Smooth muscle cell (in vitro differentiated cells): ENCODE data around the gene KRTAP5-5. TPM values are rescaled to one million over a fixed set of nuclear protein-coding genes. Genes with fewer than 3 reads are reported as not detected.

Experiments
- DNase-seq: peaks from one replicate; lab custom pipeline; 2025; ENCODE audit not compliant: unreplicated experiment; lab: John Stamatoyannopoulos, UW
- H2AFZ ChIP-seq: fragments of 200-600 bp; sonication (generic); 2 replicates; pipeline ENCODE4 v1.6.0; 2016; ENCODE audit warnings: antibody characterized with exemption, low read depth, mild to moderate bottlenecking
- H3F3A ChIP-seq: fragments of 200-600 bp; sonication (generic); 2 replicates; pipeline ENCODE4 v1.6.0; 2017; ENCODE audit warnings: antibody characterized with exemption, low read depth
- H3K27ac ChIP-seq: fragments of 200-600 bp; sonication (generic); 2 replicates; pipeline ENCODE4 v1.5.1; 2016; ENCODE audit warnings: low read depth, mild to moderate bottlenecking
- H3K27me3 ChIP-seq: fragments of 200-600 bp; sonication (generic); 2 replicates; pipeline ENCODE4 v1.6.1; 2016; ENCODE audit warnings: low read depth, mild to moderate bottlenecking
- H3K36me3 ChIP-seq: fragments of 200-600 bp; sonication (generic); 2 replicates; pipeline ENCODE4 v1.5.1; 2016; ENCODE audit warnings: low read depth
- H3K4me1 ChIP-seq: fragments of 200-600 bp; sonication (generic); 2 replicates; pipeline ENCODE4 v1.5.1; 2016; ENCODE audit warnings: low read depth
- H3K4me2 ChIP-seq: fragments of 200-600 bp; sonication (generic); 2 replicates; pipeline ENCODE4 v1.6.0; 2016; ENCODE audit warnings: mild to moderate bottlenecking
- H3K4me3 ChIP-seq: fragments of 200-600 bp; sonication (generic); 2 replicates; pipeline ENCODE4 v1.5.1; 2016; ENCODE audit warnings: mild to moderate bottlenecking
- H3K79me2 ChIP-seq: fragments of 200-600 bp; sonication (generic); 2 replicates; pipeline ENCODE4 v1.6.0; 2016; ENCODE audit warnings: low read depth, mild to moderate bottlenecking
- H3K9ac ChIP-seq: fragments of 200-600 bp; sonication (generic); 2 replicates; pipeline ENCODE4 v1.6.0; 2016; ENCODE audit warnings: low read depth
- H3K9me3 ChIP-seq: fragments of 200-600 bp; sonication (generic); replicated peaks from 2 replicates; pipeline ENCODE4 v1.5.1; 2016; ENCODE audit warnings: low read depth
- H4K20me1 ChIP-seq: fragments of 200-600 bp; sonication (generic); 2 replicates; pipeline ENCODE4 v1.6.0; 2016; ENCODE audit warnings: low read depth
- WGBS: methylation state at CpG from one replicate; pipeline ENCODE4 v1.1.7; 2016; ENCODE audit warnings: low lambda C conversion rate; 5-methylcytosine and 5-hydroxymethylcytosine counted together
- polyA plus RNA-seq: library from polyadenylated mRNA; unstranded; fragments of >200 nt; fragmentation: Nextera tagmentation; extraction: Ambion mirVana; gene quantifications from 2 replicates; pipeline ENCODE4 v1.2.1, GENCODE V29; 2016
- total RNA-seq: library from RNA; depleted of rRNA; stranded (reverse); fragments of >200 nt; gene quantifications from 2 replicates; pipeline ENCODE4 v1.2.3, GENCODE V29; 2014
- TF ChIP-seq, protein P1 (sequence below): fragments of 200-600 bp; sonication (generic); IDR thresholded peaks from 2 replicates; pipeline ENCODE4 v1.5.1; 2017; ENCODE audit warnings: borderline replicate concordance, mild to moderate bottlenecking, antibody characterized with exemption; ENCODE audit not compliant: insufficient read depth, poor library complexity, severe bottlenecking

KRTAP5-5 gene
- total and polyA plus RNA-seq, 2 experiments from 2014 or later, result not detected

- Histone ChIP-seq H3K4me2 (no peak overlapping the region), H3K4me1 (peaks cover 29% of the 10 kb centered on the region), H3K27ac (peak overlapping the region; percentile 35), H3K27me3 (no peaks in the 10 kb centered on the region), H3K36me3 (no peaks in the 10 kb centered on the region), H3K79me2 (no peaks in the 10 kb centered on the region), H2AFZ (no peak overlapping the region), H3F3A (peaks cover 20% of the 10 kb centered on the region), H3K4me3 (no peak overlapping the region), H4K20me1 (no peaks in the 10 kb centered on the region), H3K9me3 (no peaks in the 10 kb centered on the region), H3K9ac (no peak overlapping the region)
- WGBS, result 90% methylated on average over 11 of the region's 11 CpGs
- no peak for DNase-seq
- TF ChIP-seq, protein P1, sequence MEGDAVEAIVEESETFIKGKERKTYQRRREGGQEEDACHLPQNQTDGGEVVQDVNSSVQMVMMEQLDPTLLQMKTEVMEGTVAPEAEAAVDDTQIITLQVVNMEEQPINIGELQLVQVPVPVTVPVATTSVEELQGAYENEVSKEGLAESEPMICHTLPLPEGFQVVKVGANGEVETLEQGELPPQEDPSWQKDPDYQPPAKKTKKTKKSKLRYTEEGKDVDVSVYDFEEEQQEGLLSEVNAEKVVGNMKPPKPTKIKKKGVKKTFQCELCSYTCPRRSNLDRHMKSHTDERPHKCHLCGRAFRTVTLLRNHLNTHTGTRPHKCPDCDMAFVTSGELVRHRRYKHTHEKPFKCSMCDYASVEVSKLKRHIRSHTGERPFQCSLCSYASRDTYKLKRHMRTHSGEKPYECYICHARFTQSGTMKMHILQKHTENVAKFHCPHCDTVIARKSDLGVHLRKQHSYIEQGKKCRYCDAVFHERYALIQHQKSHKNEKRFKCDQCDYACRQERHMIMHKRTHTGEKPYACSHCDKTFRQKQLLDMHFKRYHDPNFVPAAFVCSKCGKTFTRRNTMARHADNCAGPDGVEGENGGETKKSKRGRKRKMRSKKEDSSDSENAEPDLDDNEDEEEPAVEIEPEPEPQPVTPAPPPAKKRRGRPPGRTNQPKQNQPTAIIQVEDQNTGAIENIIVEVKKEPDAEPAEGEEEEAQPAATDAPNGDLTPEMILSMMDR, result no peak
These were observed 42.1 kb downstream of the KRTAP5-5 start for GRCh38 chr11:1671658-1672057.

DNA sequence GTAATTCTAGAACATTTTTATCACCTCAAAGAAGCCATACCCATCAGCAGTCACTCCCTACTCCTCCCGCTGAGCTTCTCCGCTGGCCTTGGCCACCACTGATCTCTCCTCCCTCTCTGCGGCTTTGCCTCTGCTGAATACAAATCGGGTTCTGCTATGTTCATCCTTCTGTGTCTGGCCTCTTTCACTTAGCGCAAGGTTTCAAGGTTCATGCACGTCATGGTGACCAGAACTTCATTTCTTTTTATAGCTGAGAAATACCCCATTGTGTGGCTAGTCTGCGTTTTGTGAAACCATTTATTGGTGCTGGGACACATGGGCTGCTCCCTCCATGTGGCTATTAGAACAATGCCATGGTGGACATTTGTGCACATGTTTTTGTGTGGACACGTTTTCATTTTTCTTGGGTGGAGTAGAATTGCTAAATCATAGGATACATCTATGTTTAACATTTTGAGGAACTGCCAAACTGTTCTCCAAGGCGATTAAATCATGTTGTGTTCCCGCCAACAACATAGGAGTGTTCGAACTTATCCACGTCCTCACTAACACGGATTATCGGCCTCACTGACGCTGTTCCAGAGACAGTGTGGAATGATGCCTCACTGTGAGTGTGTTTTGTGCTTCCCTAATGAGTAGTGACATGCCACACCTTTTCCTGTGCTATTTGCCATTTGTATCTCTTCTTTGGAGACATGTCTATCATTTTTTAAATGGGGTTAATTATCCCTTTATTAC lies 43.2 kb downstream of the KRTAP5-5 start:
- Histone ChIP-seq H3K9ac (no peak overlapping the region), H3K27me3 (no peaks in the 10 kb centered on the region), H3K79me2 (no peaks in the 10 kb centered on the region), H4K20me1 (no peaks in the 10 kb centered on the region), H2AFZ (peak overlapping the region; percentile 36), H3K4me3 (no peak overlapping the region), H3K27ac (peak overlapping the region; percentile 49), H3K9me3 (no peaks in the 10 kb centered on the region), H3K4me2 (peak overlapping the region; percentile 77), H3F3A (peaks cover 20% of the 10 kb centered on the region), H3K4me1 (peaks cover 29% of the 10 kb centered on the region), H3K36me3 (no peaks in the 10 kb centered on the region)
- 69% methylated on average over 15 of the region's 15 CpGs for WGBS
- TF ChIP-seq, protein P1, result no peak
- no peak for DNase-seq

- 26% methylated on average over 11 of the region's 11 CpGs for WGBS
- H3K4me3 ChIP-seq, result no peak overlapping the region
- peaks cover 29% of the 10 kb centered on the region for H3K4me1 ChIP-seq
- no peak for DNase-seq
- TF ChIP-seq, protein P1, result no peak
- no peaks in the 10 kb centered on the region for H3K9me3 ChIP-seq
- H3K27me3 ChIP-seq, result no peaks in the 10 kb centered on the region
- peak overlapping the region; percentile 36 for H2AFZ ChIP-seq
- H3F3A ChIP-seq, result peaks cover 20% of the 10 kb centered on the region
- H3K4me2 ChIP-seq, result peak overlapping the region; percentile 77
- no peak overlapping the region for H3K9ac ChIP-seq
- no peaks in the 10 kb centered on the region for H3K79me2 ChIP-seq
- H3K36me3 ChIP-seq, result no peaks in the 10 kb centered on the region
- H3K27ac ChIP-seq, result peak overlapping the region; percentile 49
- H4K20me1 ChIP-seq, result no peaks in the 10 kb centered on the region
These were observed 44.0 kb downstream of the KRTAP5-5 start for GRCh38 chr11:1673446-1674172.
